ENCODE results near the gene CMTM8. TPM values are rescaled to one million over a fixed set of nuclear protein-coding genes. Genes with fewer than 3 reads are reported as not detected.

The CMTM8 gene
- 0.98 and 1.5 TPM in 2 replicates for total RNA-seq

DNA sequence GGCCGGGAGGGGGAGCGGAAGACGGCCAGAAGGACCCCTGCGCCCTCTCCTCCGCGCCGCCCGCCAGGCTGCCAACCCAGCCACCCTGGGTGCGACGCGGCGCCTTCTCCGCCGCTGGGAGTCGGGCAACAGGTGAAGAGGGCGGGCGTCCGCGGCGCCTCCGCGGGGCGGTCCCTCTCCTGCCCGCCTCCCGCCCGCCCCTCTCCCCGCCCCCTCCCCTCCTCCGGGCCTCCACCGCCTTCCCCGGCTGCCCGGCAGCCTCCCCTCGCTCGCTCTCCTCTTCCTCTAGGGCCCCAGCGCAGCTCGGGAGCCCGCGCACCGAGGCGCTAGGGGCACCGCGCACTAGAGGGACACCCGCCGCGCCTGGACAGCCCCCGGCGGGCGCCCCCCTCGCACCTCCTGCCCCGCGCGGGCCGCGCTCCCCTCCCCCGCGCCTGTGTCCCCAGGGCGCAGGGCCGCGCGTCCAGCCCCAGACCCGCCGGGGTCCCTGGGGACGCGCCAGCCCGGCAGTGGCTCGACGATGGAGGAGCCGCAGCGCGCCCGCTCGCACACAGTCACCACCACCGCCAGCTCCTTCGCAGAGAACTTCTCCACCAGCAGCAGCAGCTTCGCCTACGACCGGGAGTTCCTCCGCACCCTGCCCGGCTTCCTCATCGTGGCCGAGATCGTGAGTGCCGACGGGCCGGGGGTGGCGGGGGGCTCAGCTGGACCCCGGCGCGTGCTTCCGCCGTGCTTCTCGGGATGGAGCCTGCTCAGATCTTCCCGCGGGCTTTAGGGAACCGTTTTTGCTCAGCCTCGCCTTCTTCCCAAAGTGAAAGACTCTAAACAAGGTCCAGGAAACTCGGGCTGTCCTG is at the start of gene CMTM8:
Gene CMTM8 (plus strand): TSS at position 228 of the 854 bp plus-strand sequence. CDS start 293 bp downstream, at position 521.

DNA sequence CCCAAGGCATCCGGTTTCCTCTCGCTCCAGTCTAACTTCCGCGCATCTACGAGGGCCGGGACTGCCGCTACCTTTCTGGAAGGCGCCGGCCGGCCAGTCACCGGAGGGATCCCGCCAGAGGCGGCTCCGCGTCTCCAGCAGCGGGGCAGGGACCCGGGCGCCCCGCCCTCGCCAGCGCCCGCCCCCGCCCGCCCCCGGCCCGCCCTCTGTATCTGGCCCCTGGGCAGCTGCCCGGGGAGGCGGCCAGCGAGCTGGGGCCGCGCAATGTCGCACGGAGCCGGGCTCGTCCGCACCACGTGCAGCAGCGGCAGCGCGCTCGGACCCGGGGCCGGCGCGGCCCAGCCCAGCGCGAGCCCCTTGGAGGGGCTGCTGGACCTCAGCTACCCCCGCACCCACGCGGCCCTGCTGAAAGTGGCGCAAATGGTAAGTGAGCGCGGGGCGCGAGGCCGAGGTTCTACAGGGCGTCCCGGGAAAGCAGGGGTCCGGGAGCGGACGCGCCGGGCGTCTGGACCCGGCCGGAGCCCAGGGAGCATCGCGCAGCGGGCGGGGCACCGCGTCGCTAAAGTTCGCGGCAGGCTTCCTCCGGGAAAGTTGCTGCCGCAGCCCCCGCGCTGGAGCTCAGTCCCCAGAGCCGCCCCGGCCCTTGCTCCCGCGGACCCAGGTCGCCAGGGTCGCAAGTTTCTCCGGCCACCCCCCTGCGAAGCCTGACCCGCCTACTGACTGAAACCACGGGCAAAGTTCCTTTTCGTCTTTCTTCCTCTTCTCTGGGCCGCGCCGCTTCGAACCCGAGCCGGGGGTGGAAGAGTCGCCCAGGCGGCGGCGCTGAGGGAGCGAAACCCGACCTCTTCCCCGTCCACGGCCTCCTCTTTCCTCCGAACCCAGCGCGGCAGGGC is 153.4 kb downstream of the CMTM8 start, which contains the start of gene CMTM7:
Gene CMTM7 (plus strand): TSS at position 211 of the 893 bp plus-strand sequence. CDS start 54 bp downstream, at position 265.

Small RNA genes lying within 50 kb of the gene (small RNA-seq; reads per million reads assigned to genes)
- gene AC097639.2, result not detected

Other genes with a start within 250 kb of the CMTM8 start
- 9.6 and 12.9 TPM in 2 replicates for gene GPD1L, start 132.1 kb upstream of the CMTM8 start, total RNA-seq
- 11.0 and 16.8 TPM in 2 replicates for gene CMTM7, start 153.2 kb downstream of the CMTM8 start, total RNA-seq

Data from subcutaneous preadipocyte (primary cell).